ENCODE data around the gene DLX2. TPM values are rescaled to one million over a fixed set of nuclear protein-coding genes. Genes with fewer than 3 reads are reported as not detected.

Gene DLX2
- total and polyA plus RNA-seq, 10 of the 15 experiments (the other 5 are each of a cell fraction or from before 2014, with no cell fraction given): 0.03 TPM; not detected in 9

DNA sequence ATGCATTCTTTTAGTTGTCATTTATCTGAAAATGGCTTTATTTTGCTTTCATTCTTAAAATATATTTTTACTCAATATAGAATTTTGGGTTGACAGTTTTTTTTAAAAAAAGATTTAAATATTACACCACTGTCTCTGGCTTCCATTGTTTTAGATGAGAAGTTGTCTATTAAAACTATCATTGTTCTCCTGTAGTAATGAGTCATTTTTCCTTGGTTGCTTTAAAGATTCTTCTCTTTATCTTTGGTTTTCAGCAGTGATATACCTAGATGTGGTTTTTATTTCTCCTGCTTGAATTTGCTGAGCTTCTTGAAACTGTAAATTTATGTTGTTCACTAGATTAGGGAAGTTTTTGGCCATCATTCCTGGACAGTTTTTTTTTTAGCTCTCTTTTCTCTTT is 26.7 kb upstream of the DLX2 start (continued):
- TF ChIP-seq, protein P1, sequence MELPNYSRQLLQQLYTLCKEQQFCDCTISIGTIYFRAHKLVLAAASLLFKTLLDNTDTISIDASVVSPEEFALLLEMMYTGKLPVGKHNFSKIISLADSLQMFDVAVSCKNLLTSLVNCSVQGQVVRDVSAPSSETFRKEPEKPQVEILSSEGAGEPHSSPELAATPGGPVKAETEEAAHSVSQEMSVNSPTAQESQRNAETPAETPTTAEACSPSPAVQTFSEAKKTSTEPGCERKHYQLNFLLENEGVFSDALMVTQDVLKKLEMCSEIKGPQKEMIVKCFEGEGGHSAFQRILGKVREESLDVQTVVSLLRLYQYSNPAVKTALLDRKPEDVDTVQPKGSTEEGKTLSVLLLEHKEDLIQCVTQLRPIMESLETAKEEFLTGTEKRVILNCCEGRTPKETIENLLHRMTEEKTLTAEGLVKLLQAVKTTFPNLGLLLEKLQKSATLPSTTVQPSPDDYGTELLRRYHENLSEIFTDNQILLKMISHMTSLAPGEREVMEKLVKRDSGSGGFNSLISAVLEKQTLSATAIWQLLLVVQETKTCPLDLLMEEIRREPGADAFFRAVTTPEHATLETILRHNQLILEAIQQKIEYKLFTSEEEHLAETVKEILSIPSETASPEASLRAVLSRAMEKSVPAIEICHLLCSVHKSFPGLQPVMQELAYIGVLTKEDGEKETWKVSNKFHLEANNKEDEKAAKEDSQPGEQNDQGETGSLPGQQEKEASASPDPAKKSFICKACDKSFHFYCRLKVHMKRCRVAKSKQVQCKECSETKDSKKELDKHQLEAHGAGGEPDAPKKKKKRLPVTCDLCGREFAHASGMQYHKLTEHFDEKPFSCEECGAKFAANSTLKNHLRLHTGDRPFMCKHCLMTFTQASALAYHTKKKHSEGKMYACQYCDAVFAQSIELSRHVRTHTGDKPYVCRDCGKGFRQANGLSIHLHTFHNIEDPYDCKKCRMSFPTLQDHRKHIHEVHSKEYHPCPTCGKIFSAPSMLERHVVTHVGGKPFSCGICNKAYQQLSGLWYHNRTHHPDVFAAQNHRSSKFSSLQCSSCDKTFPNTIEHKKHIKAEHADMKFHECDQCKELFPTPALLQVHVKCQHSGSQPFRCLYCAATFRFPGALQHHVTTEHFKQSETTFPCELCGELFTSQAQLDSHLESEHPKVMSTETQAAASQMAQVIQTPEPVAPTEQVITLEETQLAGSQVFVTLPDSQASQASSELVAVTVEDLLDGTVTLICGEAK (IDR thresholded peaks at IDR 0.05; ENCODE audit: borderline replicate concordance): no peak

DNA sequence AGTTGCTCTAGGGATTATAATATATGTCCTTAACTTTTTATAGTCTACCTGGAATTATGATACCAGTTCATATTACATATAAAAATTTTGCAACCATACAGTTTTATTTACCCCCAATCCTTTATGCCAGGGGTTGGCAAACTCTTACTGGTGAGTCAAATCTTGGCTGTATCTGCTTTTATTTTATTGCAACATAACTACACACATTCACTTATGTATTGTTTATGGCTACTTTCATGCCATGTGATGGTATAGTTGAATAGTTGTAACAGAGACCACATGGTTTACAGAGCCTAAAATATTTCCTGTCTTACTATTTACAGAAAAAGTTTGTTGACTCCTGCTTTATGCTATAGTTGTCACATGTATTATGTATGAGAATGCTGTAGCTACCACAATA is 25.8 kb upstream of the DLX2 start:
- BruUV-seq (replicated peaks): no TSS peak
- TF ChIP-seq CBX5 (IDR thresholded peaks at IDR 0.05; ENCODE audit: low read depth) (no peak), HCFC1 (IDR thresholded peaks at IDR 0.05; ENCODE audit: low read length) (no peak), MYC (IDR thresholded peaks at IDR 0.05; ENCODE audit: insufficient read depth, insufficient read length, insufficient replicate concordance, low read length, severe bottlenecking) (no peak), SUZ12 (IDR thresholded peaks at IDR 0.05; ENCODE audit: unreplicated experiment) (no peak), CBFB (IDR thresholded peaks at IDR 0.05; ENCODE audit: low read depth) (no peak), RUNX3 (IDR thresholded peaks at IDR 0.05; ENCODE audit: low read length) (no peak), RELA (IDR thresholded peaks at IDR 0.05; ENCODE audit: borderline replicate concordance, partially characterized antibody) (no peak)
- TF ChIP-seq, protein P2, sequence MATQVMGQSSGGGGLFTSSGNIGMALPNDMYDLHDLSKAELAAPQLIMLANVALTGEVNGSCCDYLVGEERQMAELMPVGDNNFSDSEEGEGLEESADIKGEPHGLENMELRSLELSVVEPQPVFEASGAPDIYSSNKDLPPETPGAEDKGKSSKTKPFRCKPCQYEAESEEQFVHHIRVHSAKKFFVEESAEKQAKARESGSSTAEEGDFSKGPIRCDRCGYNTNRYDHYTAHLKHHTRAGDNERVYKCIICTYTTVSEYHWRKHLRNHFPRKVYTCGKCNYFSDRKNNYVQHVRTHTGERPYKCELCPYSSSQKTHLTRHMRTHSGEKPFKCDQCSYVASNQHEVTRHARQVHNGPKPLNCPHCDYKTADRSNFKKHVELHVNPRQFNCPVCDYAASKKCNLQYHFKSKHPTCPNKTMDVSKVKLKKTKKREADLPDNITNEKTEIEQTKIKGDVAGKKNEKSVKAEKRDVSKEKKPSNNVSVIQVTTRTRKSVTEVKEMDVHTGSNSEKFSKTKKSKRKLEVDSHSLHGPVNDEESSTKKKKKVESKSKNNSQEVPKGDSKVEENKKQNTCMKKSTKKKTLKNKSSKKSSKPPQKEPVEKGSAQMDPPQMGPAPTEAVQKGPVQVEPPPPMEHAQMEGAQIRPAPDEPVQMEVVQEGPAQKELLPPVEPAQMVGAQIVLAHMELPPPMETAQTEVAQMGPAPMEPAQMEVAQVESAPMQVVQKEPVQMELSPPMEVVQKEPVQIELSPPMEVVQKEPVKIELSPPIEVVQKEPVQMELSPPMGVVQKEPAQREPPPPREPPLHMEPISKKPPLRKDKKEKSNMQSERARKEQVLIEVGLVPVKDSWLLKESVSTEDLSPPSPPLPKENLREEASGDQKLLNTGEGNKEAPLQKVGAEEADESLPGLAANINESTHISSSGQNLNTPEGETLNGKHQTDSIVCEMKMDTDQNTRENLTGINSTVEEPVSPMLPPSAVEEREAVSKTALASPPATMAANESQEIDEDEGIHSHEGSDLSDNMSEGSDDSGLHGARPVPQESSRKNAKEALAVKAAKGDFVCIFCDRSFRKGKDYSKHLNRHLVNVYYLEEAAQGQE (IDR thresholded peaks at IDR 0.05; ENCODE audit: low read depth, low read length): no peak
- TF ChIP-seq, protein P3, sequence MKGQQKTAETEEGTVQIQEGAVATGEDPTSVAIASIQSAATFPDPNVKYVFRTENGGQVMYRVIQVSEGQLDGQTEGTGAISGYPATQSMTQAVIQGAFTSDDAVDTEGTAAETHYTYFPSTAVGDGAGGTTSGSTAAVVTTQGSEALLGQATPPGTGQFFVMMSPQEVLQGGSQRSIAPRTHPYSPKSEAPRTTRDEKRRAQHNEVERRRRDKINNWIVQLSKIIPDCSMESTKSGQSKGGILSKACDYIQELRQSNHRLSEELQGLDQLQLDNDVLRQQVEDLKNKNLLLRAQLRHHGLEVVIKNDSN (IDR thresholded peaks at IDR 0.05; ENCODE audit: borderline replicate concordance, extremely low read length, insufficient read depth, low read depth, low read length): no peak
- TF ChIP-seq, protein P4, sequence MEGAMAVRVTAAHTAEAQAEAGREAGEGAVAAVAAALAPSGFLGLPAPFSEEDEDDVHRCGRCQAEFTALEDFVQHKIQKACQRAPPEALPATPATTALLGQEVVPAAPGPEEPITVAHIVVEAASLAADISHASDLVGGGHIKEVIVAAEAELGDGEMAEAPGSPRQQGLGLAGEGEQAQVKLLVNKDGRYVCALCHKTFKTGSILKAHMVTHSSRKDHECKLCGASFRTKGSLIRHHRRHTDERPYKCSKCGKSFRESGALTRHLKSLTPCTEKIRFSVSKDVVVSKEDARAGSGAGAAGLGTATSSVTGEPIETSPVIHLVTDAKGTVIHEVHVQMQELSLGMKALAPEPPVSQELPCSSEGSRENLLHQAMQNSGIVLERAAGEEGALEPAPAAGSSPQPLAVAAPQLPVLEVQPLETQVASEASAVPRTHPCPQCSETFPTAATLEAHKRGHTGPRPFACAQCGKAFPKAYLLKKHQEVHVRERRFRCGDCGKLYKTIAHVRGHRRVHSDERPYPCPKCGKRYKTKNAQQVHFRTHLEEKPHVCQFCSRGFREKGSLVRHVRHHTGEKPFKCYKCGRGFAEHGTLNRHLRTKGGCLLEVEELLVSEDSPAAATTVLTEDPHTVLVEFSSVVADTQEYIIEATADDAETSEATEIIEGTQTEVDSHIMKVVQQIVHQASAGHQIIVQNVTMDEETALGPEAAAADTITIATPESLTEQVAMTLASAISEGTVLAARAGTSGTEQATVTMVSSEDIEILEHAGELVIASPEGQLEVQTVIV (IDR thresholded peaks at IDR 0.05; ENCODE audit: borderline replicate concordance, partially characterized antibody): no peak

More for the DNA sequence above, 25.8 kb upstream of the DLX2 start:
- ChIA-PET CTCF (interaction anchor here (0.8 to 4.5 kb wide), 5 partner anchors 333 to 555 kb away, joined by 3 to 33 read pairs (median 13); no protein-coding TSS in a partner anchor), POLR2A (interaction anchor here (0.7 kb wide), 1 partner anchor 1422 kb away, joined by 5 read pairs; no protein-coding TSS in a partner anchor), SMC1A (ENCODE audit: uncharacterized antibody, unreplicated experiment) (interaction anchor here (0.6 to 1.7 kb wide), 2 partner anchors 12 to 683 kb away, joined by 3 to 5 read pairs; no protein-coding TSS in a partner anchor), RAD21 (ENCODE audit: unreplicated experiment) (interaction anchor here (0.6 kb wide), 1 partner anchor 63 kb away, joined by 4 read pairs; no protein-coding TSS in a partner anchor)
- no peak overlapping the region for H3K4me3 ChIP-seq
- H3K4me1 ChIP-seq (ENCODE audit: control insufficient read depth, insufficient read depth, low read length): no peaks in the 10 kb centered on the region
- H3K79me2 ChIP-seq (ENCODE audit: control insufficient read depth, insufficient read depth, low read length): no peaks in the 10 kb centered on the region
- H3K27ac ChIP-seq (ENCODE audit: control insufficient read depth, insufficient read depth): no peak overlapping the region
- H3K27me3 ChIP-seq (replicated peaks in 1 of 2; ENCODE audit: control insufficient read depth in 2 of 2, insufficient read depth in 2 of 2, low read length in 1 of 2): no peaks in the 10 kb centered on the region; a peak in 2 of 4 replicates
- no peaks in the 10 kb centered on the region for H3K9me3 ChIP-seq (replicated peaks; ENCODE audit: control insufficient read depth, insufficient read depth, low read length)
- no peak overlapping the region for H3K9ac ChIP-seq (ENCODE audit: control insufficient read depth, insufficient read depth, low read length)
- H3K4me2 ChIP-seq (ENCODE audit: control insufficient read depth, insufficient read depth): no peak overlapping the region
- no peak for DNase-seq (ENCODE audit: low read depth, low spot score)
- H4K20me1 ChIP-seq (ENCODE audit: control insufficient read depth, insufficient read depth): no peaks in the 10 kb centered on the region
- H2AFZ ChIP-seq (ENCODE audit: control insufficient read depth, low read depth, low read length): no peak overlapping the region
- intact Hi-C loops (cut with micrococcal nuclease; ENCODE audit: unreplicated experiment) (loop anchor here (5.0 kb wide), 2 partner anchors 339 to 531 kb away; no protein-coding TSS in a partner anchor), in situ Hi-C loops (cut with MboI) (no loop called here)
- no peak for ATAC-seq
- H3K36me3 ChIP-seq (ENCODE audit: control insufficient read depth in 2 of 2, insufficient read depth in 2 of 2, low read length in 1 of 2): no peaks in the 10 kb centered on the region
- no peak for FAIRE-seq
